Prostate gland (tissue), 2 donors: Measurements from ENCODE around the gene MTOR.

Experiments used
- CTCF ChIP-seq, 4 experiments: fragments of 200-600 bp in 2 of 4; fragments of 450-650 bp in 2 of 4; sonication (generic) in 2 of 4; IDR thresholded peaks; 1 replicate in 3 of 4; 2 replicates in 1 of 4; pipeline ENCODE4 v1.5.1; 2016 to 2019; ENCODE audit warnings: antibody characterized with exemption in 4 of 4, mild to moderate bottlenecking in 2 of 4, moderate library complexity in 2 of 4
- POLR2A ChIP-seq: fragments of 450-650 bp; IDR thresholded peaks from one replicate; pipeline ENCODE4 v1.6.1; 2016; ENCODE audit warnings: antibody characterized with exemption, mild to moderate bottlenecking

- TF ChIP-seq CTCF (IDR thresholded peaks at IDR 0.05) (no peak), POLR2A (no peak)
Observed at GRCh38 chr1:11179125-11179524, 83.2 kb downstream of the MTOR start.
